ENCODE measurements around the gene PPARG. TPM values are rescaled to one million over a fixed set of nuclear protein-coding genes. Genes with fewer than 3 reads are reported as not detected.

PPARG gene
- total RNA-seq, 4 donors from 2014 or later = 9.7 to 17.8 (median 11.7) TPM

DNA sequence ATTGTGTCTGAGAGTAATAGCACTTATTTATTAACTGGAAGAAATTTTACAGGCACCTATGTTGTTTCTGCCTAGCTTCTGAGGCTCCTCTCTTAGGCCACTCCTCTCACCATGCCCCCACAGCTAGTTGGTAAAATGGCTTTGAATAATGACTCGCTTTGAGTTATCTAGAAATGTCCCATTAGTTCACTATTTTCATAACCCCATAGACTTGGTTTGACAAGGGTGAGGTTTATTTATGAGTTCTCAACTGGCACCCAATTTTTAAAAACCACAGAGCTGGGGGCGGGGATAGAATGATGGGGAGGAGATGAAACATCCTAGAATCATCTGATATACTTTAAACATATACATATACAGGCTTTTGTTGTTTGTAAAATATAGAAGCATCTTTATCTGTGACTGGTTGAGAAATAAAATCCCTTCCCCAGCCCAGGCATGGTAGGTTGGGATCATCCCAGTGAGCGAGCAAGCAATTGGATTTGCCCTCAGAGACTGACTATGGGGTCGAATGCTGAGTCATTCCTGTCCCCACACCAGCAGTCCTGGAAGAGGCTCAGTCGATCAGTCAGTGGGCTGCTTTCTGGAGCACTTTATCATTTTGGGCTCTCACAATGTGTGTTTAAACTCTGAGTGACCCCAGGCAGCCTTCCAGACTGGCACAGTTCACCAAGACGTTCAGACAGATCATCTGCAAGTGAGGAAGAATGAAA, 135.2 kb downstream of the PPARG start:
- DNase-seq (ENCODE audit: low spot score in 2 of 2) = no peak
- Histone ChIP-seq H3K27ac (no peak overlapping the region), H3K4me1 (peaks cover 5% of the 10 kb centered on the region), H3K4me3 (no peak overlapping the region), H3K9me3 (no peaks in the 10 kb centered on the region), H3K27me3 (peaks cover 8% of the 10 kb centered on the region), H3K36me3 (no peaks in the 10 kb centered on the region)
- no peak for TF ChIP-seq POLR2A (IDR thresholded peaks at IDR 0.05)
- TF ChIP-seq, protein P1, sequence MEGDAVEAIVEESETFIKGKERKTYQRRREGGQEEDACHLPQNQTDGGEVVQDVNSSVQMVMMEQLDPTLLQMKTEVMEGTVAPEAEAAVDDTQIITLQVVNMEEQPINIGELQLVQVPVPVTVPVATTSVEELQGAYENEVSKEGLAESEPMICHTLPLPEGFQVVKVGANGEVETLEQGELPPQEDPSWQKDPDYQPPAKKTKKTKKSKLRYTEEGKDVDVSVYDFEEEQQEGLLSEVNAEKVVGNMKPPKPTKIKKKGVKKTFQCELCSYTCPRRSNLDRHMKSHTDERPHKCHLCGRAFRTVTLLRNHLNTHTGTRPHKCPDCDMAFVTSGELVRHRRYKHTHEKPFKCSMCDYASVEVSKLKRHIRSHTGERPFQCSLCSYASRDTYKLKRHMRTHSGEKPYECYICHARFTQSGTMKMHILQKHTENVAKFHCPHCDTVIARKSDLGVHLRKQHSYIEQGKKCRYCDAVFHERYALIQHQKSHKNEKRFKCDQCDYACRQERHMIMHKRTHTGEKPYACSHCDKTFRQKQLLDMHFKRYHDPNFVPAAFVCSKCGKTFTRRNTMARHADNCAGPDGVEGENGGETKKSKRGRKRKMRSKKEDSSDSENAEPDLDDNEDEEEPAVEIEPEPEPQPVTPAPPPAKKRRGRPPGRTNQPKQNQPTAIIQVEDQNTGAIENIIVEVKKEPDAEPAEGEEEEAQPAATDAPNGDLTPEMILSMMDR (IDR thresholded peaks at IDR 0.05) = no peak
- no peak for TF ChIP-seq EP300 (IDR thresholded peaks at IDR 0.05)
- TF ChIP-seq POLR2AphosphoS5 (IDR thresholded peaks at IDR 0.05) = no peak
- WGBS = 52% methylated on average over 6 of the region's 6 CpGs

DNA sequence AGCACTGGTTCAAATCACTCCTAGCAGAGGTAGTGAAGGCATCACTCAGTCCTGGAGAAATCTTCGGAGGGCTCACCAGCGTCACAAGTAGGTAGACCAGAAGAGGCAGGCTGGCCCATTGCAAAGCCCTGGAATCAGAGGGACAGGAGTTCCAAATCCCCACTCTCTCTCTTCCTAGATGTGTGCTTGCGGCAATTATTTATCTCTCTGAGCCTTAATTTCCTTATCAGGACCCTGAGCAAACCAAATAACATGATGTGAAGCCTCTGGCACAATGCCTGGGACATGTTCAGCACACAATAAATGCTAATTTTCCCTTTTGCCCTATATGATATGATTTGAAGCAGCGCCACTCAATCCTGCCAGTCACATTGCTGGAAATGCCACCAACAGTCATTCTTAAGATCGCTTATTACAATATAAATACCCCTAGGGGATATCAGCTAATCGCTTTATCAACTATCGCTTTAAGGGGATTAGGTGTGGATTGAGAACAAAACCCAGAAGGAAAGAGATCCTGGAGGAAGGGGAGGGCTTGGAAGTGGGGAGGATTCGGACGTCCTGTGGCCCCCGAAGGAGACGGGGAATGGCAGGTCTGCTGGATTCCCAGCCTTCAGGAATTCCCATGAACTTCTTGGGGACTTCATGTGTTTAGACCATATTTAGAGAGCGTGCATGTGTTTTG, 135.9 kb downstream of the PPARG start:
- Histone ChIP-seq H3K27me3 (peaks cover 8% of the 10 kb centered on the region), H3K4me3 (no peak overlapping the region), H3K36me3 (no peaks in the 10 kb centered on the region), H3K27ac (no peak overlapping the region), H3K4me1 (peaks cover 6% of the 10 kb centered on the region), H3K9me3 (no peaks in the 10 kb centered on the region)
- 87% methylated on average over 12 of the region's 12 CpGs for WGBS
- DNase-seq (ENCODE audit: low spot score in 2 of 2) = no peak
- TF ChIP-seq POLR2AphosphoS5 (IDR thresholded peaks at IDR 0.05) = no peak
- TF ChIP-seq POLR2A (IDR thresholded peaks at IDR 0.05) = no peak
- TF ChIP-seq EP300 (IDR thresholded peaks at IDR 0.05) = no peak
- TF ChIP-seq, protein P1 (IDR thresholded peaks at IDR 0.05) = no peak

DNA sequence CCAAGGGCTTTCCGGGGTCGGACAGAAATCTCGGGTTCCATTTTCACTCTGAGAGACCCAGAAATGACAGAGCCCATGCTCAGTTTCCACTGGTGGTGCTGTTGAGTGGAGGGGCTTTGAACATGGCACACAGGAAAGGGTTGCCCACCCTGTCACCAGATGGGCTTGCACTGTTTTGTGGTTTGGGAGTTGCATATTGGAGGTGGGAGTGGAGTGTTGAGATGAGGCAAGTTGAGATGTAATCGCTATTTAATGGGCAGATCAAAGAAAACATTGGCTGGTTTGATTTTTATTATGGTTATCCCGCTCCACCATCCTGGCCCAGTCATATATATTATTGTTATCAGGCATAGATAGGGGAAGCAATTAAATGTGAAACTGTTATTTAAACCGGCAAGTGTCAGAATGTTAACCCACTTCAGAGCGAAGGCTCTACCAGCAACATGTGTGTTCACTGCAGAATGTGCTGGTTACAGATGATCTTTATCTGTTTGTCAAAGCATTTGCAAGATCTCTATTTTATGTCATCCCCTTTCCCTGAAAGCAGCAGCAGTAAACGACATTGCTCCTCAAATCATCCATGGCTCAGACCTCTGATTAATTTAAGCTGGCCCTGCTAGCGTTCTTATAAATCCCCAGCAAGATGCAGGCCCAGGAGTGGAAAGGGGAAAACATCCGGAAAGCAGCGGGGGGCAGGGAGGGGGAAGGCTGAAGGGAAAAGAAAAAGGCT, 137.1 kb downstream of the PPARG start:
- Histone ChIP-seq H3K9me3 (no peaks in the 10 kb centered on the region), H3K36me3 (no peaks in the 10 kb centered on the region), H3K27me3 (peaks cover 8% of the 10 kb centered on the region), H3K27ac (no peak overlapping the region), H3K4me1 (peaks cover 12% of the 10 kb centered on the region), H3K4me3 (no peak overlapping the region)
- WGBS = 79% methylated on average over 11 of the region's 11 CpGs
- TF ChIP-seq POLR2AphosphoS5 (IDR thresholded peaks at IDR 0.05) (no peak), POLR2A (IDR thresholded peaks at IDR 0.05) (no peak), EP300 (IDR thresholded peaks at IDR 0.05) (no peak)
- TF ChIP-seq, protein P1 (IDR thresholded peaks at IDR 0.05) = no peak
- DNase-seq (ENCODE audit: low spot score in 2 of 2) = no peak

DNA sequence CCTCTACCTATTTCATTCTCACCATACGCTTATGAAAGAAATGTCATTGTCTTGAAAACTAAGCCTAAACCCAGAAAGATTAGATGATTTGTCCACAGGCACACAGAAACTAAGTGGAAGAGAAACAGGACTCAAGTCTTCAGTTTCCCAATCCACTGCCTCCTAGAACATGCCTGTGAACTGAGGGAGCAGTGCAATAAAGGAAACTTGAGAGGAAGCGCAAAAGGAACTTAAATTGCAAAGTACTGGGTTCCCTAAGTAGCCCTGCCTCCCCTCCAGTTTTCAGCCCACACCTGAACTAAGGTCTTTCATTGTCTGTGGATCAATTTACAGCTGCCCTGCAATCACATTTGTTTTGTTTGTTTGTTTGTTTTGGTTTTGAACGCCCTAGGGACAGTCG, 138.7 kb downstream of the PPARG start:
- Histone ChIP-seq H3K4me1 (peaks cover 12% of the 10 kb centered on the region), H3K4me3 (no peak overlapping the region), H3K36me3 (no peaks in the 10 kb centered on the region), H3K9me3 (no peaks in the 10 kb centered on the region), H3K27me3 (peaks cover 4% of the 10 kb centered on the region), H3K27ac (no peak overlapping the region)
- WGBS = 79% methylated on average over 4 of the region's 4 CpGs
- TF ChIP-seq, protein P1 (IDR thresholded peaks at IDR 0.05) = no peak
- no peak for TF ChIP-seq POLR2AphosphoS5 (IDR thresholded peaks at IDR 0.05)
- TF ChIP-seq POLR2A (IDR thresholded peaks at IDR 0.05) = no peak
- no peak for TF ChIP-seq EP300 (IDR thresholded peaks at IDR 0.05)
- DNase-seq (ENCODE audit: low spot score in 2 of 2) = no peak

DNA sequence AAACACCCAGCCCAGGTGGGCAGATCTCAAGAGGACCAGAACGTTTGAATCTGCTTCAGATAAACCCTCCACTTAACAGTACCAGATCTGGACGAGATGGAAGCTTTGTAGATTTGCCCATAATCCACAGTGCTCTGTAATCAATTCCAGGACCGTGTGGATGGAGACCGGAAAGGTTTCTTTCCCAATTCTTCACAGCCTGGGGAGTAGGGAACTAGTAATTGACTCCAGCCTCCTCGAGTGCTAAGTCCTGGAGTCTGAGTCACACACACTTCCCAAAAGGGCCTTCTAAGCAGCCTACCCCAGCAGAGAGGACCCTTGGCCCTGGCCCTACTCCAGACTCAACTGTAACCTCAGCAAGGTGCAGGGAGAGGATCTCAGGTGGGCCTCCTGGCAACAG, 139.3 kb downstream of the PPARG start:
- WGBS = 69% methylated on average over 4 of the region's 5 CpGs
- no peak overlapping the region for H3K27ac ChIP-seq
- H3K4me3 ChIP-seq = no peak overlapping the region
- no peaks in the 10 kb centered on the region for H3K9me3 ChIP-seq
- no peak for DNase-seq (ENCODE audit: low spot score in 2 of 2)
- peaks cover 4% of the 10 kb centered on the region for H3K27me3 ChIP-seq
- H3K4me1 ChIP-seq = peaks cover 12% of the 10 kb centered on the region
- no peaks in the 10 kb centered on the region for H3K36me3 ChIP-seq
- TF ChIP-seq EP300 (IDR thresholded peaks at IDR 0.05) (no peak), POLR2AphosphoS5 (IDR thresholded peaks at IDR 0.05) (no peak), POLR2A (IDR thresholded peaks at IDR 0.05) (no peak)
- TF ChIP-seq, protein P1 (IDR thresholded peaks at IDR 0.05) = no peak

All from suprapubic skin (tissue), 4 donors.